ENCODE data around the gene ABCG8. TPM values are rescaled to one million over a fixed set of nuclear protein-coding genes. Genes with fewer than 3 reads are reported as not detected.

The ABCG8 gene
- total and polyA plus RNA-seq, 8 donors, result 0.03 to 0.06 TPM; not detected in 6

DNA sequence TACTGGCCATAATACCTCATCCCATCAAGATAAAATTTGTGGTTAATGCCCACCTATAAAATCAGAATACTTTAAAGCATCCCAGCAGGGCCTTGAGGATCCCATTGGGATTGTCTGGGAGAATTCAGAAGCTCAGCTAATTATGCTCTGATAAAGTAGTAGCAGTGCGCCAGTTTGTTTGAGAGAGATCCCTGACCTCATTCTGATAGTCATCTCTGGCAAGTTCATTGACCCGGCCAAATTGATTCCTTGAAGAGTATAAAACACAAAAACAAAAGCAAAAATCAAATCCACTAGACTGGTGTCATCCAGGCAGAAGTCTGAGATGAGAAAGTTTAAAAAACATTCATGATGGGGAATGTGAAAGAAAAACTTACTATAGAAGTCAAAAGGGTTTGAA, 14.3 kb upstream of the ABCG8 start:
- no peak for DNase-seq
- no peaks in the 10 kb centered on the region for H3K27me3 ChIP-seq
- H3K4me1 ChIP-seq, result peaks cover 0 to 1% (median 0%) of the 10 kb centered on the region in 3 donors
- TF ChIP-seq, protein P1, sequence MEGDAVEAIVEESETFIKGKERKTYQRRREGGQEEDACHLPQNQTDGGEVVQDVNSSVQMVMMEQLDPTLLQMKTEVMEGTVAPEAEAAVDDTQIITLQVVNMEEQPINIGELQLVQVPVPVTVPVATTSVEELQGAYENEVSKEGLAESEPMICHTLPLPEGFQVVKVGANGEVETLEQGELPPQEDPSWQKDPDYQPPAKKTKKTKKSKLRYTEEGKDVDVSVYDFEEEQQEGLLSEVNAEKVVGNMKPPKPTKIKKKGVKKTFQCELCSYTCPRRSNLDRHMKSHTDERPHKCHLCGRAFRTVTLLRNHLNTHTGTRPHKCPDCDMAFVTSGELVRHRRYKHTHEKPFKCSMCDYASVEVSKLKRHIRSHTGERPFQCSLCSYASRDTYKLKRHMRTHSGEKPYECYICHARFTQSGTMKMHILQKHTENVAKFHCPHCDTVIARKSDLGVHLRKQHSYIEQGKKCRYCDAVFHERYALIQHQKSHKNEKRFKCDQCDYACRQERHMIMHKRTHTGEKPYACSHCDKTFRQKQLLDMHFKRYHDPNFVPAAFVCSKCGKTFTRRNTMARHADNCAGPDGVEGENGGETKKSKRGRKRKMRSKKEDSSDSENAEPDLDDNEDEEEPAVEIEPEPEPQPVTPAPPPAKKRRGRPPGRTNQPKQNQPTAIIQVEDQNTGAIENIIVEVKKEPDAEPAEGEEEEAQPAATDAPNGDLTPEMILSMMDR (IDR thresholded peaks at IDR 0.05), result no peak
- H3K9me3 ChIP-seq, result no peaks in the 10 kb centered on the region
- intact Hi-C loops (cut with DNase I), result loop anchor here in 1 of 3 donors (10.0 kb wide), 1 partner anchor 70 kb away; no protein-coding TSS in a partner anchor
- WGBS, 2 donors, result 65 to 73% methylated on average over 2 of the region's 2 CpGs
- H3K4me3 ChIP-seq, result no peak overlapping the region
- H3K27ac ChIP-seq, result no peak overlapping the region
- ATAC-seq, result no peak
- H3K36me3 ChIP-seq, result no peaks in the 10 kb centered on the region
- FAIRE-seq, result no peak

DNA sequence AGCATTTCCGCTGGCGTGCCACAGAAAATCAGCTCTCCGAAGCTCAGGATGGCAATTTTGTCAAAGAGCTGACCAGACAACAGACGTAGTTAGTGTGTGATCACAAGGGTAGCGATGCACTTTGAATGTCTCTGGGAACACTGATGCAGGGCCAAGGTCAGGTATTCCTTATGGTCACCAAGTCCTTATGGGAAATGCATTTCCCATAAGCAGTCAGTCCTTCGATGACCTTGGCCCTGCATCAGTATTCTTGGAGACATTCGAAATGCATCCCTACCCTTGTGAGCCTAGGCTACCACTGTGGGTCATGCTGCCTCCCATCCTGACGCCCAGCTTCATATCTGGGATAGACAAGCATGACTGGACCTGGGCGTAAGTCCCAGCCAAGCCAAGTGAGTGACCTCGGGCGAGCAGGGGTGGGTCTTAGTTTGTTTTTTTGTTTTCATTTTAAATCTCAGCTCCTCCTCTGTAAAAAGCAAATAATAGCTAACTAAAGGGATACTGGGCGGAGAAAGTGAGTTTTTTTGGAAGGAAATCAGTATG, 13.7 kb upstream of the ABCG8 start:
- Histone ChIP-seq H3K27ac (no peak overlapping the region), H3K36me3 (no peaks in the 10 kb centered on the region), H3K4me3 (no peak overlapping the region), H3K4me1 (no peaks in the 10 kb centered on the region), H3K27me3 (no peaks in the 10 kb centered on the region), H3K9me3 (no peaks in the 10 kb centered on the region)
- DNase-seq, result no peak
- no peak for ATAC-seq
- TF ChIP-seq, protein P1 (IDR thresholded peaks at IDR 0.05), result no peak
- 69 to 75% methylated on average over 12 of the region's 12 CpGs for WGBS, 2 donors
- intact Hi-C loops (cut with DNase I), result loop anchor here in 1 of 3 donors (10.0 kb wide), 1 partner anchor 70 kb away; no protein-coding TSS in a partner anchor
- no peak for FAIRE-seq

DNA sequence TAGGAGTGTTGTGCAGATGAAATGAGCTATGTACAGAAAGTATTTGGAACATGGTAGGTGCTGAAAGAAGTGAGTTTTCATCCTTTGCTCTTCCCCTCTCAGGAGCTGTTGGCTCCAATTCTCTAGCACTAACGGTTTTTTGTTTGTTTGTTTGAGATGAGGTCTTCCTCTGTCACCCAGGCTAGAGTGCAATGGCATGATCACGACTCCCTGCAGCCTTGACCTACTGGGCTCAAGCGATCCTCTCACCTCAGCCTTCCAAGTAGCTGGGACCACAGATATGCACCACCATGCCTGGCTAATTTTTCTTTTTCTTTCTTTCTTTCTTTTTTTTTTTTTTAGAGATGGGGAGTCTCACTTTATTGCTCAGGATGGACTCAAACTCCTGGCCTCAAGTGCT, 12.9 kb upstream of the ABCG8 start:
- DNase-seq, result no peak
- H3K9me3 ChIP-seq, result no peaks in the 10 kb centered on the region
- WGBS, 2 donors, result 58 to 65% methylated on average over 3 of the region's 3 CpGs
- no peak for ATAC-seq
- H3K4me1 ChIP-seq, result no peaks in the 10 kb centered on the region
- intact Hi-C loops (cut with DNase I), result loop anchor here in 1 of 3 donors (10.0 kb wide), 1 partner anchor 69 kb away; no protein-coding TSS in a partner anchor
- TF ChIP-seq, protein P1 (IDR thresholded peaks at IDR 0.05), result no peak
- no peaks in the 10 kb centered on the region for H3K27me3 ChIP-seq
- H3K36me3 ChIP-seq, result no peaks in the 10 kb centered on the region
- H3K27ac ChIP-seq, result no peak overlapping the region
- H3K4me3 ChIP-seq, result no peak overlapping the region
- FAIRE-seq, result no peak

DNA sequence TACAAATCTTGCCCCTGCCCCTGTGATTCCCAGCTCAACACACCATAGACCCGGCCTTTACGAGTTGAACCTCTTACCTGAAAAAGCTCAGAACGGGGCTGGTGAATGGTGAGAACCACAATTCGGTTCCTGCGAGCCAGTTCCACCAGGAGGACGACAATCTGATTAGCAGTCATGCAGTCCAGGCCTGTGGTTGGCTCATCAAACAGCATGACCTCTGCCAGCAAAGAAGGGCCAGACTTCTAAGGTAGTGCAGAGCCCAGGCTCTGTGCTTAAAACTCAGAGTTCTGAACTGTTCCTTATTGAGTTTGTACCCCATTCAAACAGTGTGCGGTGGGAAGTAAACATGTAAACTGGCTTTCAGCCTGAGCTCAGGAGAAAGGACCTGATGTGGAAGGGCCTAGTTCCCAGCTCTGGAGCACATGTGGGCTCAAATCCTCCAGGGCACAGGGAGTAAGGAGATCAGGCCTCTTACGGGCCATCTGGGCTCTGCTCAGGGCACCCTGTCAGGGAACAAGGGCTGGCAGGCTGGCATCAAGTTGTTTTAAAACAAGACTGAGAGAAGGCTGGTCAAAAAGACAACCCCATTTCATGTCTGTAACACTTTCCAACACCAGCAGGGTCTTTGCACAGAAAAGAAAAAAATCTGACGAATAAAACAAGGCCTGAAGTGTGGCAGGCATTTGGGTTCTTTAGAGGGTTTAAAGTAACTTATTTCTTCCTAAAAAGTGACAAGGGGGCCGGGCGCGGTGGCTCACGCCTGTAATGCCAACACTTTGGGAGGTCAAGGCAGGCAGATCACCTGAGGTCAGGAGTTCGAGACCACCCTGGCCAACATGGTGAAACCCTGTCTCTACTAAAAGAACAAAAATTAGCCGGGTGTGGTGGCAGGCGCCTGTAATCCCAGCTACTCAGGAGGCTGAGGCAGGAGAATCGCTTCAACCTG, 12.2 kb upstream of the ABCG8 start:
- ATAC-seq (no peak), FAIRE-seq (no peak), DNase-seq (no peak)
- Histone ChIP-seq H3K4me1 (no peaks in the 10 kb centered on the region), H3K27ac (no peak overlapping the region), H3K36me3 (no peaks in the 10 kb centered on the region), H3K4me3 (no peak overlapping the region), H3K27me3 (no peaks in the 10 kb centered on the region), H3K9me3 (no peaks in the 10 kb centered on the region)
- TF ChIP-seq, protein P1 (IDR thresholded peaks at IDR 0.05), result no peak
- 91 to 95% methylated on average over 17 of the region's 17 CpGs for WGBS, 2 donors
- intact Hi-C loops (cut with DNase I), result loop anchor here in 1 of 3 donors (10.0 kb wide), 1 partner anchor 68 kb away; no protein-coding TSS in a partner anchor
